Chondrocyte (in vitro differentiated cells): ENCODE data around the gene INTU. TPM values are rescaled to one million over a fixed set of nuclear protein-coding genes. Genes with fewer than 3 reads are reported as not detected.
A peak's percentile ranks its signal among the peaks of the same experiment; 100 is the strongest.
"Not testable (repeated sequence)": the region's sequence is repeated elsewhere in the genome, so short reads cannot be mapped to it uniquely, and the experiment has no call there.

ENCODE experiments used
- DNase-seq: peaks from one replicate; pipeline ENCODE4 v3.0.0; 2021; ENCODE audit warnings: mixed read lengths, low spot score
- H3K27ac Mint-ChIP-seq: one replicate; pipeline ENCODE4 v1.8.0; 2021; ENCODE audit warnings: mild to moderate bottlenecking, moderate library complexity, mixed read lengths; ENCODE audit not compliant: unreplicated experiment
- H3K27me3 Mint-ChIP-seq: 2 replicates; pipeline ENCODE4 v1.8.0; 2021; ENCODE audit warnings: low read depth, mixed read lengths
- H3K36me3 Mint-ChIP-seq: 2 replicates; pipeline ENCODE4 v1.8.0; 2021; ENCODE audit warnings: low read depth, mixed read lengths
- H3K4me1 Mint-ChIP-seq: 2 replicates; pipeline ENCODE4 v1.8.0; 2021; ENCODE audit warnings: low read depth, mild to moderate bottlenecking, mixed read lengths
- H3K4me3 Mint-ChIP-seq: one replicate; pipeline ENCODE4 v1.8.0; 2021; ENCODE audit warnings: mild to moderate bottlenecking, moderate library complexity, mixed read lengths; ENCODE audit not compliant: unreplicated experiment
- H3K9me3 Mint-ChIP-seq: 2 replicates; pipeline ENCODE4 v1.8.0; 2021; ENCODE audit warnings: low read depth, mixed read lengths
- total RNA-seq: library from RNA; stranded (reverse); gene quantifications from 3 replicates; pipeline ENCODE4 v1.2.1, GENCODE V29; 2021
- TF ChIP-seq, protein P1 (sequence below): fragments of 200-600 bp; sonication (generic); IDR thresholded peaks from 2 replicates; pipeline ENCODE4 v1.5.0; 2021; ENCODE audit warnings: antibody characterized with exemption, mild to moderate bottlenecking, moderate library complexity

The INTU gene
- total RNA-seq, 1 donor from 2014 or later: 11.4 TPM

DNA sequence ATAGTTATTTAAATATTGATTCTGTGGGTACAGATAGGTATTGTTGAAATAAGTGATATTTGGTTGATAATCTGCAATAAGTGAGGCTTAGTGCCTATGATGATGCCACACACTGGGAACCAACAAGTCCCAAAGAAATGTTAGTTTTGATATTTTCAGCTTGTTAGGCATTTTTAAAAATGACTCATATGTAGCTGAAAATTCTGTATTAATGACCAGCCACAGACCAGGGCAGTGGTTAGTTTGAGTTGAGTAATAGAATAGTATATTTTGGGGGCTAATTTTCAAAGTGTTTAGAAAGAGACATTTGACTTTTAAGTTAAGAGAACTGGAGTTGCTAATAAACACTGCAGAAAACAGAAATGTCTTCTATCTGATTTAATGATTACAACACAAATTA lies 9.4 kb downstream of the INTU start:
- Mint-ChIP-seq H3K9me3 (no peaks in the 10 kb centered on the region), H3K36me3 (peaks cover 16% of the 10 kb centered on the region), H3K4me3 (no peak overlapping the region), H3K4me1 (peaks cover 23% of the 10 kb centered on the region), H3K27me3 (no peaks in the 10 kb centered on the region), H3K27ac (peak overlapping the region; percentile 33)
- TF ChIP-seq, protein P1, sequence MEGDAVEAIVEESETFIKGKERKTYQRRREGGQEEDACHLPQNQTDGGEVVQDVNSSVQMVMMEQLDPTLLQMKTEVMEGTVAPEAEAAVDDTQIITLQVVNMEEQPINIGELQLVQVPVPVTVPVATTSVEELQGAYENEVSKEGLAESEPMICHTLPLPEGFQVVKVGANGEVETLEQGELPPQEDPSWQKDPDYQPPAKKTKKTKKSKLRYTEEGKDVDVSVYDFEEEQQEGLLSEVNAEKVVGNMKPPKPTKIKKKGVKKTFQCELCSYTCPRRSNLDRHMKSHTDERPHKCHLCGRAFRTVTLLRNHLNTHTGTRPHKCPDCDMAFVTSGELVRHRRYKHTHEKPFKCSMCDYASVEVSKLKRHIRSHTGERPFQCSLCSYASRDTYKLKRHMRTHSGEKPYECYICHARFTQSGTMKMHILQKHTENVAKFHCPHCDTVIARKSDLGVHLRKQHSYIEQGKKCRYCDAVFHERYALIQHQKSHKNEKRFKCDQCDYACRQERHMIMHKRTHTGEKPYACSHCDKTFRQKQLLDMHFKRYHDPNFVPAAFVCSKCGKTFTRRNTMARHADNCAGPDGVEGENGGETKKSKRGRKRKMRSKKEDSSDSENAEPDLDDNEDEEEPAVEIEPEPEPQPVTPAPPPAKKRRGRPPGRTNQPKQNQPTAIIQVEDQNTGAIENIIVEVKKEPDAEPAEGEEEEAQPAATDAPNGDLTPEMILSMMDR: no peak
- no peak for DNase-seq

DNA sequence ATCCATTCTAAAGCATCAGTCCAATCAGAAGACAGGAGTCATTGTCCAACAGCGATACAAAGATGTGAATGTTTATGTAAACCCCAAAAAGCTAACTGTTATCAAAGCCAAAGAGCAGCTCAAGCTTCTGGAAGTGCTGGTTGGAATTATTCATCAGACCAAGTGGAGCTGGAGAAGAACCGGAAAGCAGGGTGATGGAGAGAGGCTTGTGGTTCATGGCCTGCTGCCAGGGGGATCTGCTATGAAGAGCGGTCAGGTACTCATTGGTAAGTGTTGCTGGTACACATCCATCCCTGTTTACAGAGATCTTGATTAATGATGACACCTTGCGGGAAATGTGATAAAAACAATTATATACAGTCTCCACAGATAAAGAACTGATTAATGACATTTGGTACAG lies 11.0 kb downstream of the INTU start:
- H3K4me3 Mint-ChIP-seq: no peak overlapping the region
- peaks cover 18% of the 10 kb centered on the region for H3K36me3 Mint-ChIP-seq
- TF ChIP-seq, protein P1: no peak
- DNase-seq: no peak
- peaks cover 23% of the 10 kb centered on the region for H3K4me1 Mint-ChIP-seq
- H3K9me3 Mint-ChIP-seq: no peaks in the 10 kb centered on the region
- H3K27ac Mint-ChIP-seq: no peak overlapping the region
- H3K27me3 Mint-ChIP-seq: no peaks in the 10 kb centered on the region

DNA sequence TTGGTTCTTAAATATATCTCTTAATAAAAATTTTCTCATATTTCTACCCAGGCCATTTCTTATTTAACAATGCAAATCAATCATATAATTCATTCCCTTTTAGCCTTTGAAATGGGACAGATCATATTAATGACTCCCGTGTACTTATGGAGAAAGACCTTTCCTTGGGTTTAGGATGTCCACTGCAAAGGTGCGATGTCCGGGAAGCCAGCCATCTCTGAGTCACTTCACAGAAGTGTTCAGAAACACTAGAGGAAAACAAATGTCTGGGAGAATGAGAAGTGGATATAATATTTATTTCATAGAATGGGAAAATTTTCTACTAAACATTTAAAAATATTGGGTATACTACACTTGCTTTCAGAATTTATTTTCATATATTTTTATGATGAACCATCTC lies 15.3 kb downstream of the INTU start:
- Mint-ChIP-seq H3K27me3 (no peaks in the 10 kb centered on the region), H3K4me1 (peaks cover 10% of the 10 kb centered on the region), H3K9me3 (no peaks in the 10 kb centered on the region), H3K4me3 (no peak overlapping the region), H3K27ac (no peak overlapping the region), H3K36me3 (peaks cover 18% of the 10 kb centered on the region)
- no peak for DNase-seq
- TF ChIP-seq, protein P1: no peak

DNA sequence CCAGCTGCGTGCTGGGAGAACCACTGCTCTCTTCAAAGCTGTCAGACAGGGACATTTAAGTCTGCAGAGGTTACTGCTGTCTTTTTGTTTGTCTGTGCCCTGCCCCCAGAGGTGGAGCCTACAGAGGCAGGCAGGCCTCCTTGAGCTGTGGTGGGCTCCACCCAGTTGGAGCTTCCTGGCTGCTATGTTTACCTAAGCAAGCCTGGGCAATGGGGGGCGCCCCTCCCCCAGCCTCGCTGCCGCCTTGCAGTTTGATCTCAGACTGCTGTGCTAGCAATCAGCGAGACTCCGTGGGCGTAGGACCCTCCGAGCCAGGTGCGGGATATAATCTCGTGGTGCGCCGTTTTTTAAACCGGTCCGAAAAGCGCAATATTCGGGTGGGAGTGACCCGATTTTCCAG lies 22.8 kb downstream of the INTU start:
- not testable (repeated sequence) for H3K9me3 Mint-ChIP-seq, DNase-seq, H3K4me3 Mint-ChIP-seq, H3K27ac Mint-ChIP-seq, H3K27me3 Mint-ChIP-seq, H3K4me1 Mint-ChIP-seq, H3K36me3 Mint-ChIP-seq

DNA sequence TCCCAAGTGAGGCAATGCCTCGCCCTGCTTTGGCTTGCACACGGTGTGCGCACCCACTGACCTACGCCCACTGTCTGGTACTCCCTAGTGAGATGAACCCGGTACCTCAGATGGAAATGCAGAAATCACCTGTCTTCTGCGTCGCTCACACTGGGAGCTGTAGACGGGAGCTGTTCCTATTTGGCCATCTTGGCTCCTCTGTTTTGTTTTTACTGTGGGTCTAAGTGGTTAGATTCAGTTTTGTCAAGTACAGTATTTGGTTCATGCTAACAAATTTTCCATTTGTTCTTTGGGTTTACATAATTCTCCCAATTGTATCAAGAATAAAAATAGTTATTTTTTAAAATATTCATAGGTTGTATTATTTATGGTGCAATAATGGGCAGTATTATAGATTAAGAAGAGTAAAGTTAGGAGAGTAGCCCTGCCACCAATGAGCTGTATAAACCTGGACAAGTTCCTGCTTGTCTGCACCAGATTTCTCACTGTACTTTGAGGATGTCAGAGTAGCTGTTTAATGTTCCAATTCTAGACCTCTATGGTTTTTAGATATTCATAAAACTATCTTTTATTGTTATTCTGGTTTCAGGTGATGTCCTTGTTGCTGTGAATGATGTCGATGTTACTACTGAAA lies 23.4 kb downstream of the INTU start:
- Mint-ChIP-seq H3K4me3 (no peak overlapping the region), H3K36me3 (peaks cover 7% of the 10 kb centered on the region), H3K27me3 (no peaks in the 10 kb centered on the region), H3K9me3 (no peaks in the 10 kb centered on the region), H3K27ac (no peak overlapping the region), H3K4me1 (peaks cover under 1% of the 10 kb centered on the region)
- TF ChIP-seq, protein P1: no peak
- no peak for DNase-seq

DNA sequence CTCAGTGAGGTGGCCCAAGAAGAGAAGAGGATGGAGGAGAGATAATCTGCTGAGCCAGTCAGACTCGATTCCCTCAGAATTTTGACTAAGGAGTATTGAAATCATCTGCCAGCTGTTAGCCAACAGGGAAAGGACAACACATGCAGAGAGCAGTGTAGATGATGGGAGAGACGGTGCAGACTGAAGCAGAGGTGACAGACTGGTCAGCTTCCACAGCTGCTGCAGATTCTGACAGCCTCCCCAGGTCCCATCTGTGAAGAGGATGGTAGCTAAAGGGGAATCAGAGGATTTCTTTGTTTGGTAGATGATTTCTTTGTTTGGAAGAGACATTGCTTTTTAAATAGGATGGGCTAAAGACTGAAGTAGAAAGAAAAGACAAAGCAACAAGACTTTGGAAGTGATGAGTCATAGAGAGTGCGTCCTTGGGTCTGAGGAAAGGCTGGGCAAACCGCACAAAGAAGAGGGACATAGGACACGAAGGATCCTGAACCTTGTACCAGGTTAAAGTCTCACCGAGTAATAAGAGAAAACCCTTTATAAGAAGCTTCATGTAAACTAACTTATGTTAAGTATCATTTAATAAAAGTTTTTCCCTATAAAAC lies 27.6 kb downstream of the INTU start:
- Mint-ChIP-seq H3K9me3 (no peaks in the 10 kb centered on the region), H3K27ac (no peak overlapping the region), H3K36me3 (peaks cover 12% of the 10 kb centered on the region), H3K4me3 (no peak overlapping the region), H3K4me1 (peaks cover 5% of the 10 kb centered on the region), H3K27me3 (no peaks in the 10 kb centered on the region)
- TF ChIP-seq, protein P1: no peak
- DNase-seq: no peak
